Effector CD4-positive, alpha-beta T cell (primary cell): ENCODE results near the gene UCN2.

ENCODE experiments used
- DNase-seq: peaks from one replicate; pipeline ENCODE4 v3.0.0-alpha.2; 2020

UCN2 gene

GRCh38 chr3:48588230-48588629 lies 24.6 kb upstream of the UCN2 start:
- DNase-seq, result no peak

GRCh38 chr3:48587686-48588085 lies 24.1 kb upstream of the UCN2 start:
- DNase-seq, result no peak

DNA sequence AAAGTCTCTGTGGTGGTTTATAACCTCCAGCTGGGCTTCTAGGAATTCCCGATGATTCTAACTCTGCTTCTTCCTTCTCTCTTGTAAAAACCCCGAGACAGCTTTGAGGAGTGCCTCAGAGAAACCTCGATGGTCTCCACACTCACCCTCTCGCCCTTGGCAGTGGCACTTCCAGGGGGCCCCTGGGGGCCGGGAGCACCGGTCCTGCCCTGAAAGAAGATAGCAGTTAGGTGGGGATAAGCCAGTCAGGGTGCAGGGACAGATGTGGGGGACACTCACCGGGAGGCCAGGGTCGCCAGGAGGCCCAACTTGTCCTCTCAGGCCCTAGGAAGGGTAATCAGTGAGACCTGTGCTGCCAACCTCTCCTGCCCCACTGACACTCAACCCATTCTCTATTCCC lies 21.8 kb upstream of the UCN2 start:
- no peak for DNase-seq

DNA sequence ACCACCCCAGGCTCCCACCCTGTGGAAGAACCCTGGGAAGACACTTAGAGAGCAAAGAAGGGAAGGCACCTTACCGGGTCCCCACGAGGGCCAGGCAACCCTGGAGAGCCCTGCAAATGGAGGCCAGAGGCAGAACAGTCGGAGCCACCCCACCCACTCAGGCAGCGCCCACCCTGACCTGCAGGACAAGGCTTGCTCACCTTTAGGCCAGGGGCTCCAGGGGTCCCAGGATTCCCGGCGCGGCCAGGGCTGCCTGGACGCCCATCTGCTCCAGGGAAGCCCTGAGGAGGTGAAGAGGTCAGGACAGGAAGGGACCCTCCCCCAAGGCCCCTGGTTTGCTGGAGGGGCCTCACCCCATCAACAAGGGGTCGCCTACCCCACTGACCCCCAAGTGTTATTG lies 21.3 kb upstream of the UCN2 start:
- DNase-seq, result no peak

- DNase-seq, result no peak
These were observed 18.3 kb upstream of the UCN2 start for GRCh38 chr3:48581621-48582481.

- no peak for DNase-seq
These were observed 13.1 kb upstream of the UCN2 start for GRCh38 chr3:48576647-48577046.

DNA sequence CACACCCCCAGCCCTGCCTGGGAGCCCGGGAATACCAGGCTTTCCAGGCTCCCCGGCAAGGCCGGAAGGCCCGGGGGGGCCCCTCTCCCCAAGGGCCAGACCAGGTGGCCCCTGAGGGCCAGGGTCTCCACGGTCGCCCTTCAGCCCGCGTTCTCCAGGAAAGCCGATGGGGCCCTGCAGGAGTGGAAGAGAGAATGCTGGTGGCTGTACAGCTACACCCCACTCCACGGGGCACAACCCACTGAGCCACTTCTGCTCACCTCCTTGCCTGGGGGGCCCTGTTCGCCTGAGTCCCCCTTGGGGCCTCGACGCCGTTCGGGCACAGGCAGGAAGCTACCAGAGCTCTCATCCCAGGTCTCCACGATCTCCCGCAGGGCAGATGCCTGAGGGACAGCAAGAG lies 11.8 kb upstream of the UCN2 start:
- no peak for DNase-seq

DNA sequence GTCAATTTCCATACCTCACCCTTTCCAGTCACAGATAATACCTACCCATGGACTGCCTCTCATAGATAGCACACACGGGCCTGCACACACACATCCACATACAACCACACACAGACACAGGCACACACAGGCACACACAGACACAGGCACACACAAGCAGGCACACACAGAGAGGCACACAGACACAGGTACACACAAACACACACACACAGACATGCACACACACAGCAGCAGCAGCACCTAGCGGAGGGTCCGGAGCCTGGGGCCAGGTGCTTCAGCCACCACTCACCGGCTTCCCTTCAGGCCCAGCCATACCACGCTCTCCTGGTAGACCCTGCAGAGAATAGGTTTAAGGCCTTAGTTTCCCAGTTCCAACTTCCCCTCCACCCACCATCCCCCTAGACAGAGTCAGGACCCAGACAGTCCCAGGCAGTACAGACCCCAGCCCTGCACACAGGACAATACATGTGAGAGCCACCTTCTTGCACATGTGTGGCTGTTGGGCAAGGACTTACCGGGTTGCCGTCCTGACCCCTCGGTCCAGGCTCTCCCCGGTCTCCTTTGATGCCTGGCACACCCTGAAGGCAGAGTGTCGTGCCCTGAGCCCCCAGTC lies 10.5 kb upstream of the UCN2 start:
- no peak for DNase-seq

DNA sequence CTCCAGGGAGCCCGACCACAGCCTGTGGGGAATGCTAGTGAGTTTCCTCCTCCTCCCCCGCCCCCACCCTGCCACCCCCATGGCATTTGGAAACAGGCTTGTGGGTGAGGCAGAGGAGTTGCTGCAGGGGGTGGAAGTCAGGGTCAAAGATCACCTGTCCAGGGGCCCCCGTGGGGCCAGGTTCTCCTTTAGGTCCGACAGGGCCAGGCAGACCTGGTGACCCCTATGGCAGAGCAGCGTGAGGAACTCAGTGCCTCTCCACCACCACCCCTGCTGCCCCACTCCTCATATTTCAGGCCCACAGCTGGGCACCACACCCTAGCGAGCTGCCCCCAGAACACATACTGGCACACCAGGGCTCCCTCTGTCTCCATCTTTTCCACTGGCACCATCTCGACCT lies 8.9 kb upstream of the UCN2 start:
- no peak for DNase-seq

- DNase-seq, result no peak
These were observed 8.4 kb upstream of the UCN2 start for GRCh38 chr3:48571938-48572337.

- DNase-seq, result no peak
These were observed 6.3 kb upstream of the UCN2 start for GRCh38 chr3:48569808-48570450.

GRCh38 chr3:48569400-48569799 lies 5.8 kb upstream of the UCN2 start:
- DNase-seq, result no peak

DNA sequence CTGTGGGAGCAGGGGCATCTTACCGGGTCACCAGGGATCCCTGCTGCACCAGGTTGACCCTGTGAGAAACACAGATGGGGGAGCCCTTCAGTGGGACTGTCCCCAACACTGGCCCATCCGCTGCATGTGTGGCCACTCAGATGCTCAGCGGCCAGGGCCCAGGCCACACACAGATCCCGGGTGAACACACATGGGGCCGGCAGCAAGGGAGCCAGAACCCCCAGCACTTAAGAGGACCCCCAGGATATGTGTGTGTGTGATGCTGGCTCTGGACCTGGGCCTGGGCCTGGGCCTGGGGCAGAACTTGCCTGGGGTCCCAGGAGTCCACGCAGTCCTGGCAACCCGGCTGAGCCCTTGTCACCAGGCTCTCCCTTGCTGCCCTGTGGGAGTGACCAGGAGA lies 4.9 kb upstream of the UCN2 start:
- no peak for DNase-seq

GRCh38 chr3:48567500-48567899 lies 3.9 kb upstream of the UCN2 start:
- no peak for DNase-seq

DNA sequence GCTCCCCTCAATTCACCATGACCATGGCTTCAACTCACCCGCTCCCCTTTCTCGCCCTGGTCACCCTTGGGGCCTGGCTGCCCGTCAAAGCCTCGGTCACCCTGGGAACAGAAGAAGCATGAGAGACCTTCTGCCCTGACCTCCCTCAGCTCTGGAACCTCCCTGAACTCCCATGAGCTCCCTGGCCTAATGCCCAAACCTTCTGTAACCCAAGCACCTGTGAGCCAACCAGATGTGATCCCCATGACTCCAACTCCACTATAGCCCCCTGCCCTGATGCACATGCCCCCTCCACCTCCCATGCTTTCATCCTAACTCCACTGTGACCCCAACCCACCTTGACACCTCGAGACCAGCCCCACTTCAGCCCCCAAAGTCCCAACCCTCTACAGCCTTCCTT lies 3.5 kb upstream of the UCN2 start:
- DNase-seq, result no peak

DNA sequence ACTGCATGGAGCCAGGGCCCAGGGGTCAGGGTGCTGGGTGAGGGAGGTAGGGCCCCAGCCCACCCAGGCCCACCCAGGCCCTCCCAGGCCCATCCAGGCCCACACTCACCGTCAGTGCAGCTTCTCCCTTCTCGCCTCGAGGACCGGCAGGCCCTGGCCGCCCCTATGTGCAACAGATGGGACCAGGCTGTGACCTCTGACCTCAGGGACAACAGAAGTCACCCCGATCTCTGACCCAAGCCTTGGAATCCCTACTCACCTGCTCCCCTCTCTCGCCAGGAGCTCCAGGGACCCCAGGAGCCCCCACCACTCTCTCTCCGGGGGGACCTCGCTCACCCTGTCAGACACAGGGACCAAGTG lies 2.8 kb upstream of the UCN2 start:
- no peak for DNase-seq

- no peak for DNase-seq
These were observed 2.2 kb upstream of the UCN2 start for GRCh38 chr3:48565591-48566400.

- no peak for DNase-seq
These were observed 1.6 kb upstream of the UCN2 start for GRCh38 chr3:48565186-48565585.

- no peak for DNase-seq
These were observed 1.1 kb upstream of the UCN2 start for GRCh38 chr3:48564667-48565066.

DNA sequence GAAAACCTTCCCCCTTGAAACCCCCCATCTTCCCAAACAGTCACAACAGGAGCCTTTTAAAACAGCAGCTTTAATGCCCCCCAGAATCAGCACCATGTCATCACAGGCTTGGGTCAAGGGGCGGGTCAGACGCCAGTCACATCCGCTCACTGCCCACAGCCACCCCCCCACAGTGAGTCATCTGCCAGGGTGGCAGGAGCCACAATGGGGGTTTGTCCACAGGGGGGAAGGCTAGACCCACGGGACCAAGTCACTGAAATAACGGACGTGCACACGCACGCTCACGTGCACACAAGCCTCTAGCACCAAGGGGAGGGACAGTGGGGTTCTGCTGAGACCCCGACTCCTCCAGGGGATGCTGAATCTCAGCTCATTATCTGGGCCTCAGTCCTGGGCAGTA lies 441 bp upstream of the UCN2 start:
- no peak for DNase-seq

- no peak for DNase-seq
These were observed 1.1 kb downstream of the UCN2 start for GRCh38 chr3:48562367-48563095.

DNA sequence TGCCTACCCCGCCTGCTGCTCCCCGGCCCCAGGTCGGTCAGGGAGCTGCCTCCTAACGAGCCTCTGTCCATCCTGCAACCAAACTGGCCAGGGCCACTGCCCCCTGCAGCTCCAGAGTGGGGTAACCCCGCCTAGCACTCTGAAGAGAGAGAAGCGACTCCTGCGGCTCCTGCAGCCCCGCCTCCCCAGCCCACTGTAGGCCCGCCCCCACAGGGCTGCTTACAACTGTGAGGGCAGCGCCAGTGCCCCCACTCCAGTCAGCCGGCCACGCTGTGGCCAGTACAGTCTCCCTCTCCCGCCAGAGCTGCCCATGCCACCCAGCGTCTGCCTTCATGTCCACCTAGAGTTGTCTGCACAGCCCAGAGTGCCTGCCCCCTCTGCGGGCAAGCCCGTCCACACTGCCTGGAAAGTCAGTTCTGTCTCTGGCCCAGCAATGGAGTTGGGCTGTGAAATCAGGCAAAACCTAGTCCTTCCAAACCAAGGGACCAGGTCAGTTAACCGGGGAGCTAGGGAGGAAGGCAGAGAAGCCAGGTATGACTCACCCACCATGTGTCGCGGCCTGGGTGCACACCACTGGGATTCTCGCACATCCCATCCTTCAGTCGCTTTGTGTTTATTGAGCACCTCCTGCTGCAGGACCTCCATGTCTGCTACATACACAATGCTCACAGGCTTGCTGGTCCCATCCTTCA lies 2.4 kb downstream of the UCN2 start:
- no peak for DNase-seq
